Gastrocnemius medialis (tissue), 4 donors: Measurements from ENCODE around the gene MISP3. TPM values are rescaled to one million over a fixed set of nuclear protein-coding genes. Genes with fewer than 3 reads are reported as not detected.
"Not testable (repeated sequence)": the region's sequence is repeated elsewhere in the genome, so short reads cannot be mapped to it uniquely, and the experiment has no call there.

Source experiments
- ATAC-seq, 2 donors: fragments of 150-250 bp; one replicate each; pipeline ENCODE4 v1.9.1; 2016
- DNase-seq, 2 donors: peaks; one replicate each; pipeline ENCODE4 v3.0.0-alpha.2; 2019
- H3K27ac ChIP-seq, 4 donors: fragments of 200-600 bp; sonication (generic); 1 replicate in 1 of 4; 2 replicates in 3 of 4; pipeline ENCODE4 v1.5.1; 2016 to 2018; ENCODE audit warnings: mild to moderate bottlenecking in 2 of 4, moderate library complexity in 1 of 4
- H3K27me3 ChIP-seq, 3 donors: fragments of 200-600 bp; sonication (generic) in 2 of 3; 1 replicate in 1 of 3; 2 replicates in 2 of 3; pipeline versions ENCODE4 v1.5.1 to v1.6.0; 2016 to 2019; ENCODE audit warnings: mild to moderate bottlenecking in 1 of 3, moderate library complexity in 1 of 3
- H3K36me3 ChIP-seq, 2 donors: fragments of 200-600 bp; sonication (generic) in 1 of 2; one replicate each; pipeline ENCODE4 v1.5.1; 2017 to 2018
- H3K4me1 ChIP-seq, 2 donors: fragments of 200-600 bp; sonication (generic) in 1 of 2; one replicate each; pipeline ENCODE4 v1.5.1; 2016 to 2017; ENCODE audit warnings: mild to moderate bottlenecking in 2 of 2
- H3K4me3 ChIP-seq, 4 donors: fragments of 200-600 bp; sonication (generic) in 3 of 4; 1 replicate in 1 of 4; 2 replicates in 3 of 4; pipeline ENCODE4 v1.5.1; 2016 to 2019; ENCODE audit warnings: mild to moderate bottlenecking in 2 of 4
- H3K9me3 ChIP-seq, 3 donors: fragments of 200-600 bp; sonication (generic) in 2 of 3; 1 replicate in 1 of 3; 2 replicates in 2 of 3; pipeline ENCODE4 v1.5.1; 2016 to 2019
- POLR2A ChIP-seq, 2 donors: fragments of 450-650 bp; IDR thresholded peaks; one replicate each; pipeline ENCODE4 v1.6.1; 2017; ENCODE audit warnings: antibody characterized with exemption in 2 of 2, mild to moderate bottlenecking in 2 of 2, moderate library complexity in 2 of 2
- in situ Hi-C, 4 donors: fragments of 200-750 bp; cut with MboI; loops; one replicate each; pipeline versions ENCODE4 v1.15.0 to v1.8.0; 2017; ENCODE audit warnings: low sequenced_read_pairs in 4 of 4
- intact Hi-C: fragments of 100-400 bp; cut with DNase I; formaldehyde crosslinking; loops from one replicate; pipeline ENCODE4 v1.15.1; 2023; ENCODE audit warnings: low total_unique reads
- total RNA-seq, 4 donors: library from RNA; depleted of rRNA; stranded (reverse); fragments of >200 nt; gene quantifications; one replicate each; pipeline versions ENCODE4 v1.1.0 to v1.2.3, GENCODE V29; 2016
- TF ChIP-seq, protein P1 (sequence below), 5 experiments: fragments of 450-650 bp in 3 of 5; fragments of 200-600 bp in 2 of 5; sonication (generic) in 2 of 5; IDR thresholded peaks in 4 of 5; conservative IDR thresholded peaks in 1 of 5; 1 replicate in 4 of 5; 2 replicates in 1 of 5; pipeline ENCODE4 v1.5.1; 2016 to 2019; ENCODE audit warnings: antibody characterized with exemption in 5 of 5, mild to moderate bottlenecking in 3 of 5, moderate library complexity in 3 of 5

The MISP3 gene
- total RNA-seq, 4 donors from 2014 or later: 1.8 to 8.0 (median 5.7) TPM

DNA sequence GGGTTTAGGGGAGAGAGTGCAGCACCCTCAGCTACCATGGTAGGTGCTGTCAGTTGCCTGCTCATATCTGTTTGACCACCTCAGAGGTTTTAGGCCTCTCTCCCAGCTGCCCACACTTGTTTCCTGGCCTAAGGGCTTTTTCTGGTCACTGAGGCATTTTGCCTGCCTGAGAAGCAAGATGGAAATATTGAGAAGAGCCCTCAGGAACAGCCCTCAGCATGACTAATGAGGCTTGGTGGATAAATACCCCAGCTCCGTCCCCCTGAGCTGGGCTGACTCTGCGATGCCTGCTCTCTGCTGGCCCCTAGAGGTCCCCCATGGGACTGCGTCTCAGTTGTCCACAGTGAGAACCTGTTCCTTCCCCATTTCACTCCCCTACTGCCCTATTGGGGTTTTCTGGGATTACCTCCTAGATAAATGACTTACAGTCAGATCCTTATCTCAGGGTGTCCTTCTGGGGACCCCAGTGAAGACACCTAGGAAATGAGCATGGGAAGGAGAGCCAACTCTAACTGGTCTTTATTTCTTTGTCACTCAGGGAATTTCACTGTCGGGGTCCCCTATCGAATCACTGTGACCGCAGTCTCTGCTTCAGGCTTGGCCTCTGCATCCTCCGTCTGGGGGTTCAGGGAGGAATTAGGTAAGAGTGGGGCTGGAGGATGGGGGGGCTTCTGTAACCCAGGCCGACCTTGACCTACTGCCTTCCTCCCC lies 24.0 kb upstream of the MISP3 start:
- DNase-seq (peak in 1 of 2 donors; percentile 46), ATAC-seq (peak; percentile 54 to 88)
- no peaks in the 10 kb centered on the region for H3K9me3 ChIP-seq
- H3K4me3 ChIP-seq: no peak overlapping the region
- H3K36me3 ChIP-seq: no peaks in the 10 kb centered on the region
- intact Hi-C loops (no loop called here), in situ Hi-C loops (loop anchor here in 3 of 4 donors (10.0 kb wide), 2 partner anchors 164 to 174 kb away; partner anchors contain the start of gene NANOS3 (in 1 of the 3))
- H3K27ac ChIP-seq: no peak overlapping the region
- TF ChIP-seq, protein P1, sequence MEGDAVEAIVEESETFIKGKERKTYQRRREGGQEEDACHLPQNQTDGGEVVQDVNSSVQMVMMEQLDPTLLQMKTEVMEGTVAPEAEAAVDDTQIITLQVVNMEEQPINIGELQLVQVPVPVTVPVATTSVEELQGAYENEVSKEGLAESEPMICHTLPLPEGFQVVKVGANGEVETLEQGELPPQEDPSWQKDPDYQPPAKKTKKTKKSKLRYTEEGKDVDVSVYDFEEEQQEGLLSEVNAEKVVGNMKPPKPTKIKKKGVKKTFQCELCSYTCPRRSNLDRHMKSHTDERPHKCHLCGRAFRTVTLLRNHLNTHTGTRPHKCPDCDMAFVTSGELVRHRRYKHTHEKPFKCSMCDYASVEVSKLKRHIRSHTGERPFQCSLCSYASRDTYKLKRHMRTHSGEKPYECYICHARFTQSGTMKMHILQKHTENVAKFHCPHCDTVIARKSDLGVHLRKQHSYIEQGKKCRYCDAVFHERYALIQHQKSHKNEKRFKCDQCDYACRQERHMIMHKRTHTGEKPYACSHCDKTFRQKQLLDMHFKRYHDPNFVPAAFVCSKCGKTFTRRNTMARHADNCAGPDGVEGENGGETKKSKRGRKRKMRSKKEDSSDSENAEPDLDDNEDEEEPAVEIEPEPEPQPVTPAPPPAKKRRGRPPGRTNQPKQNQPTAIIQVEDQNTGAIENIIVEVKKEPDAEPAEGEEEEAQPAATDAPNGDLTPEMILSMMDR (IDR thresholded peaks at IDR 0.05 in 4 of 5, conservative IDR thresholded peaks at IDR 0.05 in 1 of 5): peak; percentile 69 to 87 (median 74)
- TF ChIP-seq POLR2A (IDR thresholded peaks at IDR 0.05): no peak
- no peaks in the 10 kb centered on the region for H3K4me1 ChIP-seq
- H3K27me3 ChIP-seq: no peaks in the 10 kb centered on the region

DNA sequence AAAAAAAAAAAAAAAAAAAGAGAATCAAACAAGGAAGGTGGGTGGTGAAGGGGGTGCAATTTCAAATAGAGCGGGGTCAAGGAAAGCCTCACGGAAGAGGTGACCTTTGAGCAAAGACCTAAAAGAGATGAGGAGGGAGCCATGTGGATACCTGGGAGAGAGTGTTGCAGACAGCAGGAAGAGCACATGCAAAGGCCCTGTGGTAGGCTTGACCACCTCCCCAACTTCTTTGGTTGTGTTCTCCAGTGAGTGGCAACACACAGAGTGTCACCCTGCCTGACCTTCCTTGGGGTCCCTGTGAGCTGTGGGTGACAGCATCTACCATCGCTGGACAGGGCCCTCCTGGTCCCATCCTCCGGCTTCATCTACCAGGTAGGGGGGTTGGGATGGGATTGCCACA lies 22.1 kb upstream of the MISP3 start:
- H3K4me3 ChIP-seq: no peak overlapping the region
- DNase-seq: no peak
- H3K27me3 ChIP-seq: no peaks in the 10 kb centered on the region
- TF ChIP-seq POLR2A (IDR thresholded peaks at IDR 0.05): no peak
- TF ChIP-seq, protein P1 (IDR thresholded peaks at IDR 0.05 in 4 of 5, conservative IDR thresholded peaks at IDR 0.05 in 1 of 5): no peak
- in situ Hi-C loops: loop anchor here (10.0 to 25.0 kb wide), 3 partner anchors 156 to 463 kb away; no protein-coding TSS in a partner anchor
- no peaks in the 10 kb centered on the region for H3K4me1 ChIP-seq
- H3K27ac ChIP-seq: no peak overlapping the region
- no peaks in the 10 kb centered on the region for H3K36me3 ChIP-seq
- H3K9me3 ChIP-seq: no peaks in the 10 kb centered on the region
- ATAC-seq: no peak
- intact Hi-C loops: no loop called here

DNA sequence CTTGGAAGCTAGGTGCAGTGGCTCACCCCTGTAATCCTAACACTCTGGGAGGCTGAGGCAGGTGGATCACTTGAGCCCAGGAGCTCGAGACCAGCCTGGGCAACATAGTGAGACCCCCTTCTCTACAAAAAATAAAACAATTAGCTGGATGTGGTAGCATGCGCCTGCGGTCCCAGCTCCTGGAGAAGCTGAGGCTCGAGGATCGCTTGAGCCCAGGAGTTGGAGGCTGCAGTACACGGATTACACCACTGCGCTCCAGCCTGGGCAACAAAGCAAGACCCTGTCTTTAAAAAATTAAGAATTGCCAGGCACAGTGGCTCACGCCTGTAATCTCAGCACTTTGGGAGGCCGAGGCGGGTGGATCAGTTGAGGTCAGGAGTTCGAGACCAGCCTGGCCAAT lies 21.6 kb upstream of the MISP3 start:
- ATAC-seq, H3K4me1 ChIP-seq, H3K27me3 ChIP-seq, H3K9me3 ChIP-seq, intact Hi-C loops, H3K4me3 ChIP-seq, H3K27ac ChIP-seq, H3K36me3 ChIP-seq, DNase-seq: not testable (repeated sequence)
- in situ Hi-C loops: loop anchor here (10.0 to 25.0 kb wide), 3 partner anchors 156 to 464 kb away; no protein-coding TSS in a partner anchor

DNA sequence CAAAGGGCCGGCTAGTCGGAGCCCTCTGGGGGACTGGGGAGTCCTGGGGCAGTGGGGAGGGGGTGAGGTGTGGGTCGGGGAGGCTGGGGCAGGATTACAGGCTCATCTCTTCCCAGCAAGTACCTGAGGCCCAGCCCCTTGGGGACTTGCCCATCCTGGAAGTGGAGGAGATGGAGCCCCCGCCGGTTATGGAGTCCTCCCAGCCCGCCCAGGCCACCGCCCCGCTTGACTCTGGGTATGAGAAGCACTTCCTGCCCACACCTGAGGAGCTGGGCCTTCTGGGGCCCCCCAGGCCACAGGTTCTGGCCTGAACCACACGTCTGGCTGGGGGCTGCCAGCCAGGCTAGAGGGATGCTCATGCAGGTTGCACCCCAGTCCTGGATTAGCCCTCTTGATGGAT lies 20.6 kb upstream of the MISP3 start:
- H3K4me1 ChIP-seq: no peaks in the 10 kb centered on the region
- no peaks in the 10 kb centered on the region for H3K36me3 ChIP-seq
- DNase-seq: no peak
- no peak for ATAC-seq
- no peaks in the 10 kb centered on the region for H3K9me3 ChIP-seq
- no peak overlapping the region for H3K27ac ChIP-seq
- intact Hi-C loops (no loop called here), in situ Hi-C loops (loop anchor here (10.0 to 25.0 kb wide), 3 partner anchors 157 to 465 kb away; no protein-coding TSS in a partner anchor)
- H3K27me3 ChIP-seq: peaks cover 0 to 8% (median 2%) of the 10 kb centered on the region in 3 donors
- no peak for TF ChIP-seq POLR2A (IDR thresholded peaks at IDR 0.05)
- TF ChIP-seq, protein P1 (IDR thresholded peaks at IDR 0.05 in 4 of 5, conservative IDR thresholded peaks at IDR 0.05 in 1 of 5): no peak
- H3K4me3 ChIP-seq: no peak overlapping the region

DNA sequence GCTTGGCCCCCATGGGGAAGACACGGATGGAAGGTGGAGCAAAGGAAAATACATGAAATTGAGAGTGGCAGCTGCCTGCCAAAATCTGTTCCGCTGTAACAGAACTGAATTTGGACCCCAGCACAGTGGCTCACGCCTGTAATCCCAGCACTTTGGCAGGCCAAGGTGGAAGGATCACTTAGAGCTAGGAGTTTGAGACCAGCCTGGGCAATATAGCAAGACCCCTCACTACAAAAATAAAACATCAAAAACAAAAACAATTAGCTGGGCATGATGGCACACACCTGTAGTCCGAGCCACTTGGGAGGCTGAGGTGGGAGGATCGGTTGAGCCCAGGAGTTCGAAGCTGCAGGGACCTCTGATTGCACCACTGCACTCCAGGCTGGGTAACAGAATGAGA lies 20.1 kb upstream of the MISP3 start:
- Histone ChIP-seq H3K36me3 (no peaks in the 10 kb centered on the region), H3K27me3 (peaks cover 0 to 11% (median 7%) of the 10 kb centered on the region in 3 donors), H3K4me1 (no peaks in the 10 kb centered on the region), H3K27ac (no peak overlapping the region), H3K9me3 (no peaks in the 10 kb centered on the region), H3K4me3 (no peak overlapping the region)
- intact Hi-C loops: no loop called here
- no peak for ATAC-seq
- in situ Hi-C loops: loop anchor here (10.0 to 25.0 kb wide), 3 partner anchors 158 to 465 kb away; no protein-coding TSS in a partner anchor
- TF ChIP-seq, protein P1 (IDR thresholded peaks at IDR 0.05 in 4 of 5, conservative IDR thresholded peaks at IDR 0.05 in 1 of 5): no peak
- no peak for TF ChIP-seq POLR2A (IDR thresholded peaks at IDR 0.05)
- DNase-seq: no peak
